Activated naive CD8-positive, alpha-beta T cell treated with anti-CD3 and anti-CD28 coated beads, Interleukin-2, amount 50 U/mL, for 16 hours (primary cell): ENCODE data around the gene ZNF444.
"Not testable (repeated sequence)": the region's sequence is repeated elsewhere in the genome, so short reads cannot be mapped to it uniquely, and the experiment has no call there.

Experiments
- DNase-seq: peaks from one replicate; pipeline ENCODE4 v3.0.0-alpha.2; 2020; ENCODE audit warnings: low read depth, low spot score

ZNF444 gene

GRCh38 chr19:56176310-56176709, 35.2 kb downstream of the ZNF444 start:
- DNase-seq = not testable (repeated sequence)

GRCh38 chr19:56176881-56177280, 35.8 kb downstream of the ZNF444 start:
- DNase-seq = no peak

DNA sequence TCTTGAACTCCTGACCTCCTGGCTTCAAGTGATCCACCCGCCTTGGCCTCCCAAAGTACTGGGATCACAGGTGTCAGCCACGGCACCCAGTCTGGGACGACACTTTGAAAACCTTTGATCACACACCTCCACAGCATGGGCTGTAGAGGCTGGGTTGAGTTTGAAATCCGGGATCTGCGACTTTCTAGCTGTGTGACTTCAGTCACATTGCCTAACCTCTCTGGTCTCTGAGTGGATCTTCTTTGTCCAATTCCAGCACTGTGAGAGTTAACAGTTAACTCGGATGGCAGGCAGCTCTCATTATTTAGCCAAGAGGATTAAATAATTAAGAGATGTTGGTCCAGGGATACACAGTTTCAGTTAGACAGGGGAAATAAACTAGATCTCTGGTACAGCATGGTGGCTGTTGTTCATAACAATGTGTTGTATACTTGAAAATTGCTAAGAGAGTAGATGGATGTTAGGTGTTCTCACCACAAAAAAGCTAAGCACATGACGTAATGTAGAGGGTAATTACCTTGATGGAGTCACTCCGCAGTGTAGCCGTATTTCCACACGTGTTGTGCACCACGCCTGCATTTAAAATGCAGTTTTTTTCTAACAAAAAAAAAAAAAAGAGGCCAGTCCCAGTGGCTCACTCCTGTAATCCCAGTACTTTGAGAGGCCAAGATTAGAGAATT, 36.6 kb downstream of the ZNF444 start:
- DNase-seq = no peak

DNA sequence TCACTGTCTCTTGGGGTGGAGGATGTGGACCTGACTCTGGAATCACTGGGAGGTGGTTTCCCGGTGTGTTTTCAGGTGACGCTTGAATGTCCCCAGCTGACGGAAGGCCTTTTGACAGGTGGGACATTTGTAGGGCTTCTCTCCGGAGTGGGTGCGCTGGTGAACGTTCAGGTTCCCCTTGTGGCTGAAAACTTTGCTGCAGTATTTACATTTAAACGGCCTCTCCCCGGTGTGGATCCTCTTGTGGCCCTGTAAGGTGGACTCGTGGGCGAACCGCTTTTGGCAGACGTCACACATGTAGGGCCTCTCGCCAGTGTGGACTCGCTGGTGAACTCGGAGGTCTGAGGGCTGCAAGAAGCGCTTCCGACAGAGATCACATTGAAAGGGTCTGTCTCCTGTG, 48.7 kb downstream of the ZNF444 start:
- no peak for DNase-seq

DNA sequence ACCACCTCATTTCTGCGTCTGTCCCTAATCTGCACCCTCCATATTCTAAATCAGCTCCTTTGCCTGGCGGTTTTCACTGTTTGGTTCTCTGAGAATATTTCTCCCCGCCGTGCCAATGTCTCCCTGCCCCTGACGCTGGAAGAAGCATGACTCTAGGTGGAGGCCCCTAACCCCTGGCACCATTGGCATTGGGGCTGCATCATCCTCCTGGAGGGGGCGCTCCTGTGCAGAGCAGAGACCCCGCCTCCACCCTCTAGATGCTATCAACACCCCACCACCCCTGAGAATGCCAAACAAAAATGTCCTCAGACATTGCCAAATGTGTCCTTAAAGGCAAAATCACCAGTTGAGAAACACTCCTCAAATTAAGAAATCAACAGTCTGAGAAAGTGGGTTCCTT, 50.0 kb downstream of the ZNF444 start:
- DNase-seq = no peak

GRCh38 chr19:56191711-56192110, 50.6 kb downstream of the ZNF444 start:
- no peak for DNase-seq

- DNase-seq = no peak
Observed at GRCh38 chr19:56193981-56194640, 53.0 kb downstream of the ZNF444 start.

GRCh38 chr19:56197646-56198045, 56.6 kb downstream of the ZNF444 start, which contains the start of gene ZSCAN5B:
Gene ZSCAN5B (minus strand): TSS chr19:56197783. CDS start chr19:56193052, 4,731 bp downstream.
- not testable (repeated sequence) for DNase-seq

DNA sequence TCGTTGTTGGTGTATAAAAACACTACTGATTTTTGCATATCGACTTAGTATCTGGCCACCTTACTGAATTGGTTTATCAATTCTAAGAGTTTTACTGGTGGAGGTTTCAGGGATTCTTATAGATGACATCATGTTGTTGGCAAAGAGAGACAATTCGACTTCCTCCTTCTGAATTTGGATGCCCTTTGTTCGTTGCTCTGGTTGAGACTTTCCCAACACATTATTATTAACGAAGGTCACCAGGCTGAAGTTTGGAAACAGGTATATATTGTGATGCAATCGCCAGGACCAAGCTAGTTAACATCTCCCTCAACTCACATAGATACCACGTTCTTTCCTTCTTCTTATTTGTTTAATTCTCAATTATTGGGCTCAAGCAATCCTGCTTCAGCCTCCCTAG, 58.6 kb downstream of the ZNF444 start:
- no peak for DNase-seq

DNA sequence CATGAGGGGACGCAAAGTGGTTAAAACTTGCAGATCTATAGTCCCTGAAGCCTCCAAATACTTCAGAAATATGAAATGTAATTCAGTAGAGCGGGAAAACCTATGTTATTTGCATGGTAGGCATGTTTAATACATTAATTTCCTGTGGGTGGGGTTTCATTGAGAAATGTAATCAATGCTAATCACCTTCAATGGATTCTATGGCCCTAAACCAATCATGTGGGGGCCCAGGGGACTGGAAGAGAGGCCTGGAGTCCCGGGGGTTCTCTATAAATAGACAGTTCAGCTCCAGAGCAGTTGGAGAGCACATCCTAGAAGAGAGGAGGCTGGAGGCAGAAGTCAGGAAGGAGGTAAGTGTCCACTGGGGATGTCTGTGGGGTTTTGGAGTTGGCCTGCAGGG, 60.9 kb downstream of the ZNF444 start, which contains the start of gene ZSCAN5C:
Gene ZSCAN5C (plus strand): TSS at position 301 of the 400 bp plus-strand sequence. CDS start 3,641 bp downstream, outside the sequence.
- no peak for DNase-seq

GRCh38 chr19:56207581-56207980, 66.5 kb downstream of the ZNF444 start:
- DNase-seq = not testable (repeated sequence)

GRCh38 chr19:56209091-56209490, 68.0 kb downstream of the ZNF444 start:
- no peak for DNase-seq

DNA sequence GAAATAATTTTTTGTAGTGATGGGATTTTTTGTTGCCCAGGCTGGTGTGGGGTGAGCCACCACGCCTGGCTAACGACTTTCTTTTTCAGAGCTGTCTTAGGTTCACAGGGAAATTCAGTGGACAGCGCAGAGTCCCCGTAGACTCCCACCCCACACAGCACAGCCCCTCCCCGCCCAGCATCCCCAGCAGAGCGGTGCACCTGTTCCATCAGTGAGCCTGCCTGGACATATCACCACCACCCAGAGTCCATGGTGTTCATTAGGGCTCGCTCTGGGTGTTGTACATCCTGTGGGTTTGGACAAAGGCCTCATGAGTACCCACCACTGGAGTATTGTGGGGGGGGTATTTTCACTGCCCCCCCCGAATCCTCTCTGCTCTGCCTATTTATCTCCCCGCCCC, 68.9 kb downstream of the ZNF444 start:
- DNase-seq = not testable (repeated sequence)
